Kasumi-1 (cell line): ENCODE data around the gene CHAC1.

Experiments used
- DNase-seq, 2 experiments: peaks; one replicate each; lab custom pipeline; 2025; lab: John Stamatoyannopoulos, UW

The CHAC1 gene

GRCh38 chr15:40985541-40986330 is 32.5 kb downstream of the CHAC1 start:
- DNase-seq = no peak

- no peak for DNase-seq
Observed at GRCh38 chr15:40986820-40987219, 33.5 kb downstream of the CHAC1 start.

- no peak for DNase-seq
Observed at GRCh38 chr15:40988156-40988555, 34.9 kb downstream of the CHAC1 start.

- no peak for DNase-seq
Observed at GRCh38 chr15:40990080-40990479, 36.8 kb downstream of the CHAC1 start.

- DNase-seq = no peak
Observed at GRCh38 chr15:40990789-40991188, 37.5 kb downstream of the CHAC1 start.

GRCh38 chr15:40991355-40991754 is 38.1 kb downstream of the CHAC1 start:
- DNase-seq = no peak

- no peak for DNase-seq
Observed at GRCh38 chr15:40992241-40992741, 39.0 kb downstream of the CHAC1 start.

GRCh38 chr15:40992825-40993224 is 39.6 kb downstream of the CHAC1 start:
- no peak for DNase-seq

GRCh38 chr15:40995656-40996055 is 42.4 kb downstream of the CHAC1 start:
- DNase-seq = no peak

GRCh38 chr15:40999190-40999589 is 45.9 kb downstream of the CHAC1 start:
- no peak for DNase-seq

- no peak for DNase-seq
Observed at GRCh38 chr15:41001524-41002214, 48.4 kb downstream of the CHAC1 start.

- no peak for DNase-seq
Observed at GRCh38 chr15:41004490-41004889, 51.2 kb downstream of the CHAC1 start.
